Activated CD8-positive, alpha-beta memory T cell treated with anti-CD3 and anti-CD28 coated beads for 36 hours (primary cell): Measurements from ENCODE around the gene CLCF1. TPM values are rescaled to one million over a fixed set of nuclear protein-coding genes. Genes with fewer than 3 reads are reported as not detected.

Experiments used
- CTCF ChIA-PET: fragments of 350-600 bp; sonication (Branson Sonifier 250); formaldehyde crosslinking; loops from one replicate; lab custom pipeline; 2021; ENCODE audit warnings: antibody characterized with exemption; lab: Charles Lee
- POLR2A ChIA-PET: fragments of 350-600 bp; sonication (Branson Sonifier 250); formaldehyde crosslinking; loops from one replicate; lab custom pipeline; 2021; ENCODE audit warnings: antibody characterized with exemption; lab: Charles Lee
- total RNA-seq, 2 experiments: library from RNA; stranded (reverse); gene quantifications; one replicate each; pipeline ENCODE4 v1.2.3, GENCODE V29; 2021

CLCF1 gene
- total RNA-seq, 2 experiments from 2014 or later = 2.9 to 3.5 TPM

DNA sequence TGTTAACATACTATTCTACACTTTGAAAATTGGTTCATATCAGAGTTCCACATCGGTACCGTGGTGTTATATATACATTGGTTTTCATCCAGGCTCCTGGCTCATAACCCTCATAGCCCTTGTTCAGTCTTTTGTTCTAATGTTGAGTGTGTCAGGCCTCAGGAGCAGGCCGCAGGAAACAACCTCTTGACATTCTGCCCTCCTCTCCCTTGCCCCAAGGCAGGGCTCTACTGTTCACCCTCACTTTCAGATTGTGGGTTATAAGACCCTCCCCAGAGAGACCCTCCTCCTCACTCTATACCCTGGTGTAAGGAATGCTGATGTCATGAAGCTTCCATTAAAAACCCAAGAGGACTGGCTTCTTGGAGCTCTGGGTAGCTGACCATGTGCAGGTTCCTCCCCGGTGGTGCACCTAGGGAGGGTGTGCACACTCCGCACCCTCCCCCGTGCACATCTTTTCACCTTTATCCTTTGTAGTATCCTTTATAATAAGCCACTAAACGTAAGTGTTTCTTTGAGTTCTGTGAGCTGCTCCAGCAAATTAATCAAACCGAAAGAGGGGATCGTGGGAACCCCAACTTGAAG, 58.0 kb downstream of the CLCF1 start:
- POLR2A ChIA-PET = interaction anchor here (2.7 kb wide), 1 partner anchor 44 kb away, joined by 12 read pairs; no protein-coding TSS in a partner anchor
- CTCF ChIA-PET = interaction anchor here (1.5 to 9.7 kb wide), 5 partner anchors 11 to 67 kb away, joined by 4 to 92 read pairs (median 27); partner anchors contain the start of genes GRK2 and SSH3

DNA sequence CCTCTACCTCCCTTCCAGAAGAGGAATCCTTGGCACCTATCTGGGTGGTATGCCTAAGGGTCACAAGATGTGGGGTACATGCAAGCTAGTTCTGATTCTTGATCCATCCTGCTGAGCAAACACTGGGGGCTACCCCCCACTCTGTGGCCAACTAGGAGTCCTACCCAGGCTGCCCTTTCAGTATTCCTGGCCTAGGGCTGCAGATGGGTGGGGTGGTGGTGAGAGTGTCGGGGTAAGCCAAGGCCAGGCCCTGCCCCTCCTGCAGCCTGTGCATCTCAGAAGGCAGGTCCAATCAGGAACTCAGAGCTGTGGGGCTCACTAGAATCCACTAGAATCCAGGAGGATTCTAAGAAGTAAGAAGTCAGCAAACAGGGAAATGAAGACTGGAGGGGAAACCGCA, 59.2 kb downstream of the CLCF1 start:
- POLR2A ChIA-PET = interaction anchor here (0.6 to 0.7 kb wide), 2 partner anchors 75 to 104 kb away, joined by 3 read pairs; no protein-coding TSS in a partner anchor
- CTCF ChIA-PET = interaction anchor here (0.9 to 9.7 kb wide), 4 partner anchors 21 to 51 kb away, joined by 3 to 92 read pairs (median 38); partner anchors contain the start of gene GRK2

Other genes starting within 250 kb of the CLCF1 start
- 100 to 1,000 TPM; 223 to 234 TPM for gene GRK2, start 107.1 kb downstream of the CLCF1 start, total RNA-seq
- 10 to 100 TPM; 76.2 to 77.4 TPM for gene ANKRD13D, start 84.3 kb downstream of the CLCF1 start, total RNA-seq
- gene SSH3, start 70.1 kb downstream of the CLCF1 start, total RNA-seq = 1 to 10 TPM; 6.1 to 7.6 TPM
- 10 to 100 TPM; 31.3 to 31.7 TPM for gene POLD4, start 20.1 kb downstream of the CLCF1 start, total RNA-seq
- gene RAD9A, start 18.4 kb upstream of the CLCF1 start, total RNA-seq = 10 to 100 TPM; 35.2 to 37.4 TPM
- 100 to 1,000 TPM; 308 to 323 TPM for gene PPP1CA, start 28.3 kb upstream of the CLCF1 start, total RNA-seq
- gene TBC1D10C, start 30.5 kb upstream of the CLCF1 start, total RNA-seq = 100 to 1,000 TPM in 1 of 2 experiments, 10 to 100 TPM in 1; 98.1 to 103 TPM
- 1 to 10 TPM; 1.9 to 2.0 TPM for gene CARNS1, start 42.1 kb upstream of the CLCF1 start, total RNA-seq
- gene RPS6KB2, start 54.9 kb upstream of the CLCF1 start, total RNA-seq = 10 to 100 TPM; 82.8 to 85.6 TPM
- gene PTPRCAP, start 64.1 kb upstream of the CLCF1 start, total RNA-seq = 100 to 1,000 TPM; 147 to 151 TPM
- gene CORO1B, start 69.9 kb upstream of the CLCF1 start, total RNA-seq = 100 to 1,000 TPM; 140 to 148 TPM
- not detected for gene GPR152, start 79.1 kb upstream of the CLCF1 start, total RNA-seq
- gene CABP4, start 81.8 kb upstream of the CLCF1 start, total RNA-seq = under 1 TPM in 1 of 2 experiments, not detected in 1; 0.23 TPM
- 10 to 100 TPM; 46.4 to 47.7 TPM for gene TMEM134, start 95.7 kb upstream of the CLCF1 start, total RNA-seq
- 100 to 1,000 TPM; 154 to 159 TPM for gene AIP, start 109.4 kb upstream of the CLCF1 start, total RNA-seq
- gene PITPNM1, start 131.8 kb upstream of the CLCF1 start, total RNA-seq = 100 to 1,000 TPM; 102 to 104 TPM
- 10 to 100 TPM; 61.1 to 64.8 TPM for gene CDK2AP2, start 134.6 kb upstream of the CLCF1 start, total RNA-seq
- not detected for gene CABP2, start 149.8 kb upstream of the CLCF1 start, total RNA-seq
- 100 to 1,000 TPM; 471 to 491 TPM for gene GSTP1, start 210.2 kb upstream of the CLCF1 start, total RNA-seq
- gene NDUFV1, start 233.3 kb upstream of the CLCF1 start, total RNA-seq = 100 to 1,000 TPM; 315 to 317 TPM